Measurements from ENCODE around the gene RASA4B. TPM values are rescaled to one million over a fixed set of nuclear protein-coding genes. Genes with fewer than 3 reads are reported as not detected.
"Not testable (repeated sequence)": the region's sequence is repeated elsewhere in the genome, so short reads cannot be mapped to it uniquely, and the experiment has no call there.

The RASA4B gene
- total RNA-seq, 4 donors from 2014 or later: 4.2 to 39.2 (median 18.5) TPM

- intact Hi-C loops (cut with DNase I): no loop called here
- WGBS: 77% methylated on average over 2 of the region's 11 CpGs
- no peaks in the 10 kb centered on the region for H3K4me1 ChIP-seq
- H3K27me3 ChIP-seq: no peaks in the 10 kb centered on the region
- H3K9me3 ChIP-seq: no peaks in the 10 kb centered on the region
- no peak for TF ChIP-seq EP300 (IDR thresholded peaks at IDR 0.05)
- TF ChIP-seq CTCF (IDR thresholded peaks at IDR 0.05): no peak
- no peak for TF ChIP-seq POLR2AphosphoS5 (IDR thresholded peaks at IDR 0.05)
- TF ChIP-seq POLR2A (IDR thresholded peaks at IDR 0.05; ENCODE audit: low read depth): no peak
- no peak overlapping the region for H3K4me3 ChIP-seq
- H3K36me3 ChIP-seq: peaks cover 20 to 51% (median 49%) of the 10 kb centered on the region in 4 donors
- no peak for DNase-seq (ENCODE audit: extremely low spot score)
- H3K27ac ChIP-seq (replicated peaks in 1 of 4): no peak overlapping the region
These were observed 62.0 kb downstream of the RASA4B start for GRCh38 chr7:102455596-102455995.

GRCh38 chr7:102454932-102455331 is 62.6 kb downstream of the RASA4B start:
- H3K27me3 ChIP-seq; DNase-seq (ENCODE audit: extremely low spot score); H3K4me3 ChIP-seq; H3K27ac ChIP-seq (replicated peaks in 1 of 4); intact Hi-C loops (cut with DNase I); H3K9me3 ChIP-seq; H3K4me1 ChIP-seq: not testable (repeated sequence)
- peaks cover 20 to 49% (median 47%) of the 10 kb centered on the region in 4 donors for H3K36me3 ChIP-seq
- 93% methylated on average over 9 of the region's 10 CpGs for WGBS

DNA sequence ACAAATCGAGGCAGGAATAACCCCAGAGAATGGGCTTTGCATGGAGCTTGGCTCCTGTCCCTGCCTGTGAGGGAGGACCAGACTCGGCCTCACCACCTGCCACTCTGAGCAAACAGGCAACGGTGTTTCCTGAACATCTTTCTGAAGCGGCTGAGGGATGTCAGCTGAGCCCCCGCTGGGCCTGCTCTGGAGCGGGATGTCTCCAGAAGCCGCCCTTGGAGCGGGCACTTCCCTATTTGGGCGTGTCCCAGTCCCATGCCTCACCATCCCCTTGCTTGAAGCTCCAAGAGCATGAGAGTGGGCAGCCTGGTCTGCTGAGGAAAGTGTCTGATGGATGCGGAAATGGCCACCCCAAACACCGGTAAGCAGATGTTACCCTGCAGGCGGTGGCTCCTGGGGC is 63.1 kb downstream of the RASA4B start:
- no peaks in the 10 kb centered on the region for H3K4me1 ChIP-seq
- no peak for DNase-seq (ENCODE audit: extremely low spot score)
- WGBS: 94% methylated on average over 4 of the region's 12 CpGs
- no peaks in the 10 kb centered on the region for H3K27me3 ChIP-seq
- H3K27ac ChIP-seq (replicated peaks in 1 of 4): no peak overlapping the region
- intact Hi-C loops (cut with DNase I): no loop called here
- H3K9me3 ChIP-seq: no peaks in the 10 kb centered on the region
- H3K4me3 ChIP-seq: no peak overlapping the region
- peaks cover 20 to 46% (median 45%) of the 10 kb centered on the region in 4 donors for H3K36me3 ChIP-seq
- no peak for TF ChIP-seq EP300 (IDR thresholded peaks at IDR 0.05)

- TF ChIP-seq POLR2AphosphoS5 (IDR thresholded peaks at IDR 0.05) (no peak), EP300 (IDR thresholded peaks at IDR 0.05) (no peak), CTCF (IDR thresholded peaks at IDR 0.05) (no peak), POLR2A (IDR thresholded peaks at IDR 0.05; ENCODE audit: low read depth) (no peak)
- Histone ChIP-seq H3K9me3 (no peaks in the 10 kb centered on the region), H3K4me3 (no peak overlapping the region), H3K27ac (replicated peaks in 1 of 4) (no peak overlapping the region), H3K27me3 (no peaks in the 10 kb centered on the region), H3K36me3 (peaks cover 20 to 35% (median 34%) of the 10 kb centered on the region in 4 donors), H3K4me1 (no peaks in the 10 kb centered on the region)
- 94% methylated on average over 5 of the region's 7 CpGs for WGBS
- intact Hi-C loops (cut with DNase I): no loop called here
- DNase-seq (ENCODE audit: extremely low spot score): no peak
These were observed 64.3 kb downstream of the RASA4B start for GRCh38 chr7:102453319-102453718.

GRCh38 chr7:102452451-102452850 is 65.1 kb downstream of the RASA4B start:
- 83% methylated on average over 6 of the region's 6 CpGs for WGBS
- Histone ChIP-seq H3K27ac (replicated peaks in 1 of 4) (no peak overlapping the region), H3K27me3 (no peaks in the 10 kb centered on the region), H3K4me1 (no peaks in the 10 kb centered on the region), H3K4me3 (no peak overlapping the region), H3K9me3 (no peaks in the 10 kb centered on the region), H3K36me3 (peaks cover 12 to 35% (median 32%) of the 10 kb centered on the region in 4 donors)
- intact Hi-C loops (cut with DNase I): no loop called here
- no peak for DNase-seq (ENCODE audit: extremely low spot score)
- TF ChIP-seq EP300 (IDR thresholded peaks at IDR 0.05): no peak

- no peak overlapping the region for H3K27ac ChIP-seq (replicated peaks in 1 of 4)
- intact Hi-C loops (cut with DNase I): no loop called here
- H3K4me1 ChIP-seq: no peaks in the 10 kb centered on the region
- H3K27me3 ChIP-seq: no peaks in the 10 kb centered on the region
- H3K36me3 ChIP-seq: peaks cover 2 to 35% (median 32%) of the 10 kb centered on the region in 4 donors
- H3K4me3 ChIP-seq: no peak overlapping the region
- DNase-seq (ENCODE audit: extremely low spot score): no peak
- WGBS: 71% methylated on average over 13 of the region's 23 CpGs
- no peak for TF ChIP-seq POLR2AphosphoS5 (IDR thresholded peaks at IDR 0.05)
- TF ChIP-seq CTCF (IDR thresholded peaks at IDR 0.05): no peak
- TF ChIP-seq POLR2A (IDR thresholded peaks at IDR 0.05; ENCODE audit: low read depth): no peak
- no peak for TF ChIP-seq EP300 (IDR thresholded peaks at IDR 0.05)
- no peaks in the 10 kb centered on the region for H3K9me3 ChIP-seq
These were observed 66.1 kb downstream of the RASA4B start for GRCh38 chr7:102451371-102452054.
